PC-9 (cell line): ENCODE results near the gene COL15A1. TPM values are rescaled to one million over a fixed set of nuclear protein-coding genes. Genes with fewer than 3 reads are reported as not detected.
A peak's percentile ranks its signal among the peaks of the same experiment; 100 is the strongest.

ENCODE experiments used
- BruUV-seq: library from RNA; stranded (reverse); fragments of 400-500 nt; replicated peaks from 2 replicates; lab custom pipeline; 2021; lab: Mats Ljungman, UMichigan
- CTCF ChIA-PET: fragments of 300-600 bp; sonication (Branson Sonifier 250); formaldehyde crosslinking; loops from one replicate; lab custom pipeline; 2022; ENCODE audit warnings: antibody characterized with exemption; lab: Charles Lee
- POLR2A ChIA-PET: fragments of 300-600 bp; sonication (Branson Sonifier 250); formaldehyde crosslinking; loops from one replicate; lab custom pipeline; 2022; ENCODE audit warnings: antibody characterized with exemption; ENCODE audit not compliant: unreplicated experiment; lab: Charles Lee
- DNase-seq, 2 experiments: peaks; one replicate each; pipeline versions ENCODE4 v3.0.0 to v3.0.0-alpha.2; 2015 to 2022; ENCODE audit warnings: mixed read lengths in 1 of 2
- H2AFZ ChIP-seq: fragments of 200-600 bp; sonication (generic); 2 replicates; pipeline ENCODE4 v1.8.1; 2017; ENCODE audit warnings: antibody characterized with exemption
- H3F3A ChIP-seq: fragments of 200-600 bp; sonication (generic); 2 replicates; pipeline ENCODE4 v1.8.1; 2017; ENCODE audit warnings: antibody characterized with exemption, mild to moderate bottlenecking, low read depth; ENCODE audit not compliant: insufficient read depth
- H3K27ac ChIP-seq: fragments of 200-600 bp; sonication (generic); 2 replicates; pipeline ENCODE4 v1.6.1; 2016; ENCODE audit warnings: mixed run types
- H3K27me3 ChIP-seq: fragments of 200-600 bp; sonication (generic); 2 replicates; pipeline ENCODE4 v1.6.1; 2016; ENCODE audit warnings: low read depth, mixed run types; ENCODE audit not compliant: insufficient read depth
- H3K36me3 ChIP-seq: fragments of 200-600 bp; sonication (generic); 2 replicates; pipeline ENCODE4 v1.6.1; 2016; ENCODE audit warnings: low read depth, mixed run types
- H3K4me1 ChIP-seq: fragments of 200-600 bp; sonication (generic); replicated peaks from 2 replicates; pipeline ENCODE4 v1.6.1; 2016; ENCODE audit warnings: mixed run types; ENCODE audit not compliant: insufficient read depth
- H3K4me2 ChIP-seq: fragments of 200-600 bp; sonication (generic); 2 replicates; pipeline ENCODE4 v1.6.1; 2017; ENCODE audit warnings: mixed run types
- H3K4me3 ChIP-seq: fragments of 200-600 bp; sonication (generic); 2 replicates; pipeline ENCODE4 v1.6.1; 2016; ENCODE audit warnings: mixed run types
- H3K79me2 ChIP-seq: fragments of 200-600 bp; sonication (generic); 2 replicates; pipeline ENCODE4 v1.6.1; 2017; ENCODE audit warnings: low read depth, mixed run types
- H3K9me2 ChIP-seq: fragments of 200-600 bp; sonication (generic); 2 replicates; pipeline ENCODE4 v1.8.1; 2017; ENCODE audit warnings: mild to moderate bottlenecking; ENCODE audit not compliant: insufficient read depth
- H3K9me3 ChIP-seq: fragments of 200-600 bp; sonication (generic); 2 replicates; pipeline ENCODE4 v1.8.1; 2016; ENCODE audit warnings: low read depth; ENCODE audit not compliant: insufficient read depth
- H4K20me1 ChIP-seq: fragments of 200-600 bp; sonication (generic); 2 replicates; pipeline ENCODE4 v1.8.1; 2017; ENCODE audit not compliant: insufficient read depth
- EZH2 ChIP-seq: fragments of 200-600 bp; sonication (generic); IDR thresholded peaks from 2 replicates; pipeline ENCODE4 v1.8.0; 2017; ENCODE audit warnings: antibody characterized with exemption, low read depth
- intact Hi-C: fragments of 100-400 bp; cut with micrococcal nuclease; formaldehyde crosslinking; loops from one replicate; pipeline ENCODE4 v1.10.0; 2022; ENCODE audit not compliant: unreplicated experiment
- total RNA-seq: library from RNA; stranded (reverse); gene quantifications from 2 replicates; pipeline ENCODE4 v1.2.3, GENCODE V29; 2021
- TF ChIP-seq, protein P1 (sequence below): fragments of 200-600 bp; sonication (generic); conservative IDR thresholded peaks from 2 replicates; pipeline ENCODE4 v1.6.1; 2017; ENCODE audit warnings: mixed run types, antibody characterized with exemption, mild to moderate bottlenecking, moderate library complexity

COL15A1 gene
- total RNA-seq, 1 experiment from 2014 or later, result not detected

DNA sequence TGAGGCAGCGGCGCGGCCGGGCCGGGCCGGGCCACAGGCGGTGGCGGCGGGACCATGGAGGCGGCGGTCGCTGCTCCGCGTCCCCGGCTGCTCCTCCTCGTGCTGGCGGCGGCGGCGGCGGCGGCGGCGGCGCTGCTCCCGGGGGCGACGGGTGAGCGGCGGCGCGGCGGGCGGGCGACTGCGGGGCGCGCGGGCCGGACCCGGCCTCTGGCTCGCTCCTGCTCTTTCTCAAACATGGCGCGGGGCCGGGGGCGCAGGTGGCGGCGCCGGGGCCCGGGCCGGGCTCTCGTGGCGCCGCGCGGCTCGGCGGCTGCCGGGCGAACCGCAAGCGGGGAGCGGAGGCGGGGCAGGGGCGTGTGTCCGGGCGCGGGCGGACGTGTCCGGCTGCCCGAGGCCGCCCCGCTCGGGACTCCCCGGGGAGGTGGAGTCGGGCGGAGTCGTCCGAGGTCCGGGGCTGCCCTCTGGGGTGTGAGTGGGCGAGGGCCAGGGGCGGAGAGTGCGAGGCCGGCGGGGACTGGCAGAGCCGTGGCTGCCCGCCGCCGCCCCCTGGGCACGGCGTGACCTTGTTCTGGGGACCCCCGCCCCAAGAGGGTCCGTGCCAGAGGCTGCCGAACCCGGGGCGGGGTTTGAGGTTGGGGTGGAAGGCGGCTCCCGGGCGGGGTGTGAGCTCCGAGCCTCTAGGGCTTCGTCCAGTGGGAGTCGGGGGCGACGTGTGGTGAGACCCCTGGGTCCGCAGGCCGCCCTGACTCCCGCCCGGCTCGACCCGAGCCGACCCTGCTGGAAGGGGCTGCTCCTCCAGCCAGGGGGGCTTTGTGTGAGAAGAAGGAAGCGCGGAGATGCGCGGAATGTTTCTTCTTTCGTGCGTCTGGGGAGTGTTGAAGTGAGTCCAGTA lies 161.7 kb downstream of the COL15A1 start:
- TF ChIP-seq EZH2, result no peak
- TF ChIP-seq, protein P1, sequence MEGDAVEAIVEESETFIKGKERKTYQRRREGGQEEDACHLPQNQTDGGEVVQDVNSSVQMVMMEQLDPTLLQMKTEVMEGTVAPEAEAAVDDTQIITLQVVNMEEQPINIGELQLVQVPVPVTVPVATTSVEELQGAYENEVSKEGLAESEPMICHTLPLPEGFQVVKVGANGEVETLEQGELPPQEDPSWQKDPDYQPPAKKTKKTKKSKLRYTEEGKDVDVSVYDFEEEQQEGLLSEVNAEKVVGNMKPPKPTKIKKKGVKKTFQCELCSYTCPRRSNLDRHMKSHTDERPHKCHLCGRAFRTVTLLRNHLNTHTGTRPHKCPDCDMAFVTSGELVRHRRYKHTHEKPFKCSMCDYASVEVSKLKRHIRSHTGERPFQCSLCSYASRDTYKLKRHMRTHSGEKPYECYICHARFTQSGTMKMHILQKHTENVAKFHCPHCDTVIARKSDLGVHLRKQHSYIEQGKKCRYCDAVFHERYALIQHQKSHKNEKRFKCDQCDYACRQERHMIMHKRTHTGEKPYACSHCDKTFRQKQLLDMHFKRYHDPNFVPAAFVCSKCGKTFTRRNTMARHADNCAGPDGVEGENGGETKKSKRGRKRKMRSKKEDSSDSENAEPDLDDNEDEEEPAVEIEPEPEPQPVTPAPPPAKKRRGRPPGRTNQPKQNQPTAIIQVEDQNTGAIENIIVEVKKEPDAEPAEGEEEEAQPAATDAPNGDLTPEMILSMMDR, result no peak
- H3K9me2 ChIP-seq, result peaks cover 3% of the 10 kb centered on the region; the same call in 1 of the 2 replicates
- H3K9me3 ChIP-seq, result no peaks in the 10 kb centered on the region; the same call in 1 of the 2 replicates
- peaks cover 14% of the 10 kb centered on the region; the same call in 1 of the 2 replicates for H4K20me1 ChIP-seq
- DNase-seq, result peak; percentile 55 to 84
- H3F3A ChIP-seq, result no peaks in the 10 kb centered on the region; the same call in 1 of the 2 replicates
- CTCF ChIA-PET, result interaction anchor here (0.6 to 0.7 kb wide), 2 partner anchors 50 to 297 kb away, joined by 3 to 4 read pairs; no protein-coding TSS in a partner anchor
- H3K4me1 ChIP-seq, result peaks cover 17% of the 10 kb centered on the region
- intact Hi-C loops, result loop anchor here (2.0 to 10.0 kb wide), 2 partner anchors 59 to 105 kb away; no protein-coding TSS in a partner anchor
- POLR2A ChIA-PET, result interaction anchor here (0.6 to 0.7 kb wide), 4 partner anchors 253 to 1203 kb away, joined by 3 to 8 read pairs (median 3); no protein-coding TSS in a partner anchor
- H3K4me2 ChIP-seq, result peak overlapping the region; percentile 84
- no TSS peak for BruUV-seq
- H3K27ac ChIP-seq, result no peak overlapping the region
- peaks cover 47% of the 10 kb centered on the region for H3K79me2 ChIP-seq
- H2AFZ ChIP-seq, result peak overlapping the region; percentile 76
- no peaks in the 10 kb centered on the region for H3K27me3 ChIP-seq
- H3K4me3 ChIP-seq, result peak overlapping the region; percentile 76
- H3K36me3 ChIP-seq, result no peaks in the 10 kb centered on the region

DNA sequence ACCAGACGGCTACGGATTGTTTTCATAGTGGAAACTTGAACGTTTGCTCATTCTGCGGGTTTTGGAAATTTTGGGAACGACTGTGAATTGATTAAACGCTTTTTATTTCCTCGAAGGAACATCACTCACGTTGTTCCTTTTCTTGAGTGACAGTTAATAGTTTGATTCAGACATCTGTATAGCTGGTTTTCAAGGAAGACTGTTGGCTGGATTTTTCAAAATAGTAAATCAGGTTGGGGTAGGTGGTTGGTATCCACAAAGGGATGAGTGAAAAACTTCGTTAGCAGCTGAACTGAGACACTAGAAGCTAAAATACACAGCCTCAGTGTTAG lies 162.3 kb downstream of the COL15A1 start:
- H2AFZ ChIP-seq, result peak overlapping the region; percentile 76
- H3K36me3 ChIP-seq, result no peaks in the 10 kb centered on the region
- peaks cover 14% of the 10 kb centered on the region; the same call in 1 of the 2 replicates for H4K20me1 ChIP-seq
- BruUV-seq, result no TSS peak
- DNase-seq, result no peak
- H3K9me2 ChIP-seq, result peaks cover 3% of the 10 kb centered on the region; the same call in 1 of the 2 replicates
- no peaks in the 10 kb centered on the region for H3K27me3 ChIP-seq
- no peaks in the 10 kb centered on the region; the same call in 1 of the 2 replicates for H3F3A ChIP-seq
- intact Hi-C loops, result loop anchor here (10.0 kb wide), 1 partner anchor 59 kb away; no protein-coding TSS in a partner anchor
- CTCF ChIA-PET, result interaction anchor here (0.6 kb wide), 1 partner anchor 298 kb away, joined by 4 read pairs; no protein-coding TSS in a partner anchor
- peaks cover 17% of the 10 kb centered on the region for H3K4me1 ChIP-seq
- no peak overlapping the region for H3K27ac ChIP-seq
- TF ChIP-seq EZH2, result no peak
- TF ChIP-seq, protein P1, result no peak
- POLR2A ChIA-PET, result interaction anchor here (0.8 kb wide), 1 partner anchor 46 kb away, joined by 4 read pairs; no protein-coding TSS in a partner anchor
- H3K4me2 ChIP-seq, result peak overlapping the region; percentile 84
- H3K9me3 ChIP-seq, result no peaks in the 10 kb centered on the region; the same call in 1 of the 2 replicates
- peaks cover 52% of the 10 kb centered on the region for H3K79me2 ChIP-seq
- peak overlapping the region; percentile 76 for H3K4me3 ChIP-seq

DNA sequence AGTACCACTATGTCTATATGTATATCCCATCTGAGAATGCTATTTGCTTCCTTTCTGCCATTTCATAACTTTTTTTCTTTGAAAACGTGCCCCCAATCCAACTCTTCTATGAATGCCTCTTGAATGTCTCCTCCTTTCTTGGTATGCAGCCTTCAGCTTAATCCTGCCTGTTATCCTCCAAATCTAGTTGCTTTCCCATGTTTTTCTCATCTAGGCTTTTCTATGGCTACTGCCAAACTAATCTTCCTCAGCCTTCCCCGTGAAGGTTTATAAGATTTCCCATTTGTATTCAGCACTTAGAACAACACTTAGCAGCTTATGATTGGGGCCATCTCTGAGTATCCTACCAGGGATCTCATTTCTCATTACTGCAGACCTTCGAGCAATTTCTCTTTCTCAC lies 163.7 kb downstream of the COL15A1 start:
- Histone ChIP-seq H3K79me2 (peaks cover 63% of the 10 kb centered on the region), H3K4me1 (peaks cover 17% of the 10 kb centered on the region), H3K36me3 (no peaks in the 10 kb centered on the region), H4K20me1 (peaks cover 14% of the 10 kb centered on the region; the same call in 1 of the 2 replicates), H3F3A (no peaks in the 10 kb centered on the region; the same call in 1 of the 2 replicates), H3K27ac (no peak overlapping the region), H3K9me3 (no peaks in the 10 kb centered on the region), H2AFZ (no peak overlapping the region), H3K9me2 (peaks cover 3% of the 10 kb centered on the region; the same call in 1 of the 2 replicates), H3K27me3 (no peaks in the 10 kb centered on the region), H3K4me3 (no peak overlapping the region), H3K4me2 (no peak overlapping the region)
- no TSS peak for BruUV-seq
- TF ChIP-seq, protein P1, result no peak
- TF ChIP-seq EZH2, result no peak
- CTCF ChIA-PET, result no interaction called here
- DNase-seq, result no peak
- POLR2A ChIA-PET, result no interaction called here
- intact Hi-C loops, result loop anchor here (10.0 kb wide), 1 partner anchor 57 kb away; no protein-coding TSS in a partner anchor
